ENCODE data around the gene OTOG.

DNA sequence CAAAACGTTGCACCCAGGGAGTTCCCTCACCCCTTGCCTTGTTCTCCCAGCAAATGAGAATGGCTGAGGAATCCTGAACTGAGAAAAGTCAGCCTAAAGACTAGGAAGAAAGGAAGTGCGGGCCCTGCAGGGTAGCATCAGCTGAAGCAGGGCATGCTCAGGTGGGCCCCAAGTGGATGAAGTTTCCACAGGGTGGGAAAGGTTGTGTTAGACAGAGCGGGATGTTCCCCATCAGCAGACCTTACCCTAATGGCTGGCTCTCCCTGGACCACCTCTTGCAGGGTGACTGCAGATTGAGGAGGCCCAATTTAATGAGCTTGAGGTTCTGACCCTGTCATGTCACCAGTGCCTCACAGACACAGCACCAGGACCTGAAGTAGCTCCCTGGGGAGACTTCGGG, 90.8 kb downstream of the OTOG start:
- TF ChIP-seq, protein P1, sequence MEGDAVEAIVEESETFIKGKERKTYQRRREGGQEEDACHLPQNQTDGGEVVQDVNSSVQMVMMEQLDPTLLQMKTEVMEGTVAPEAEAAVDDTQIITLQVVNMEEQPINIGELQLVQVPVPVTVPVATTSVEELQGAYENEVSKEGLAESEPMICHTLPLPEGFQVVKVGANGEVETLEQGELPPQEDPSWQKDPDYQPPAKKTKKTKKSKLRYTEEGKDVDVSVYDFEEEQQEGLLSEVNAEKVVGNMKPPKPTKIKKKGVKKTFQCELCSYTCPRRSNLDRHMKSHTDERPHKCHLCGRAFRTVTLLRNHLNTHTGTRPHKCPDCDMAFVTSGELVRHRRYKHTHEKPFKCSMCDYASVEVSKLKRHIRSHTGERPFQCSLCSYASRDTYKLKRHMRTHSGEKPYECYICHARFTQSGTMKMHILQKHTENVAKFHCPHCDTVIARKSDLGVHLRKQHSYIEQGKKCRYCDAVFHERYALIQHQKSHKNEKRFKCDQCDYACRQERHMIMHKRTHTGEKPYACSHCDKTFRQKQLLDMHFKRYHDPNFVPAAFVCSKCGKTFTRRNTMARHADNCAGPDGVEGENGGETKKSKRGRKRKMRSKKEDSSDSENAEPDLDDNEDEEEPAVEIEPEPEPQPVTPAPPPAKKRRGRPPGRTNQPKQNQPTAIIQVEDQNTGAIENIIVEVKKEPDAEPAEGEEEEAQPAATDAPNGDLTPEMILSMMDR (conservative IDR thresholded peaks at IDR 0.05; ENCODE audit: low read length): no peak
- TF ChIP-seq EZH2phosphoT487 (IDR thresholded peaks at IDR 0.05; ENCODE audit: borderline replicate concordance): no peak
